Islet precursor cell (in vitro differentiated cells): ENCODE data around the gene ZNF552.
"Not testable (repeated sequence)": the region's sequence is repeated elsewhere in the genome, so short reads cannot be mapped to it uniquely, and the experiment has no call there.

Source experiments
- DNase-seq: peaks from one replicate; pipeline ENCODE4 v3.0.0-alpha.2; 2018

Gene ZNF552

DNA sequence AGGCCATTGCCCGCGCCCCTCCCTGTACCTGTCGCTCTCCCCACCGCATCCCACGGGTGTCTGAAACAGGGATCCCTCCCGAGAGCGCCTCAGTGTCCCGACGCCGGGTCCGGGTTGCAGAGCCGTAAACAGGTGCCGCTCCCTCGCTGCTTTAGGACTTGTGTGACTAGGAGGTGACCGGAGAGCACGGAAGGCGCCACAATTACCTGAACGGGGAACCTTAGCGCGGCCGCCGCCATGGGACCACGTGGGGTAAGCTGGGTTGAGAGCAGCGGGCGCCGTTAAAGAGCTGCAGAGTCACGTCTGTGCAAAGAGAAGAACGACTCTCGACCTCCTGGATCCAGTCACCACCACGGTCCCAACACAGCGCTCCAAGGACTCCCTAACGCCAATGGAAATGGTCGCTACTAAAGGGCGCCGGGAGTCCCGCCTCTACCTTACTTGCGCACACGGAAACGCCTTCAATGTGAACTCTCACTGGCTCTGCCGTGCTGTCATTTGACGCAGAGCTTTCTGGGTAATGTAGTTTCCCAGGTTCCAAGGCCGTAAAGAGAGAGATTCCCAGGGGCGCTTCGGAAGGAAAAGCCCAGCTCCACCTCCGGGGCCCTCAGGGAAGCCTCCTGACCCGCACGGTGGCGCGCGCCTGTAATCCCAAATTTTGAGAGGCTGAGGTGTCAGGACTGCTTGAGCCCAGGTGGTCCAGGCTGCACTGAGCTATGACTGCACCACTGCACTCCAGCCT lies at the start of gene ZNF552:
ZNF552 (minus strand) TSS at position 409 of the 742 bp plus-strand sequence; CDS start at position 239, 170 bp downstream.
- peak; percentile 95 for DNase-seq

DNA sequence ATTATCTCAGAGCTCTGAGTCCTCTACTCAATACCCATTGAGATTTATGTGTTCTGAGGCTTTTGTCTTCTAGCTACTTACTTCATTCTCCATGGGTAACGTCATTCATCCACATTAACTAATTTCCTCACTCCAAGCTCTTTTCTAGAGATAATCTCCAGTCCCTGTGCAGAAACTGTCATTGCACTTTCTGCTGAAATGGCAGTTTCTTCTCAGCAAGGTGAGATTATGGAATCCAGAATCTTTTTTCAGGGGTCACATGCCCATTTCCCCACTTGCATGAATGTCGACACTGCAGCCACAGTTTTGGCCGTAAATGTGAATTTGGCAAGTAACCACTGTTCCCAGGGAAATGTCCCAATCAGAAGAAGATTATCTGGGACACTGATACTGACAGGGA lies 47.6 kb upstream of the ZNF552 start:
- DNase-seq, result not testable (repeated sequence)

DNA sequence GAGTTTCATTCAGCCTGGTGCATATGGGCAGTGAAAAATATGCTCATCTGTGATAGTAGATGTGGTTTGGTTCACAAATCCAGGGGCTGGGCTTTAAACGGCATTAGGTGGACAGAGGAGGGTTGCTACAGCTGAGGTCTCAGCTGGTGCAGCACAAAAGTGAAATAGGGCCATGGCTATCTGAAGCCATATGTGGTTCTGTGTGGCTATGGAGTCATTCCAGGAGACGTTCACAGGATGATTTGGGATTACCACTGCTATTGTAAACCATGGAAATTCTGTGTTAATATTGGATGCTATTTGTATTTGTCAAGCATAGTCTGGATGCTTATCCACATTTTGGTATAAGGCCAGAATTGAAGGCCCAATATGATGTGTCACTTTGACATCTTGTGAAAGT lies 39.4 kb upstream of the ZNF552 start:
- not testable (repeated sequence) for DNase-seq

DNA sequence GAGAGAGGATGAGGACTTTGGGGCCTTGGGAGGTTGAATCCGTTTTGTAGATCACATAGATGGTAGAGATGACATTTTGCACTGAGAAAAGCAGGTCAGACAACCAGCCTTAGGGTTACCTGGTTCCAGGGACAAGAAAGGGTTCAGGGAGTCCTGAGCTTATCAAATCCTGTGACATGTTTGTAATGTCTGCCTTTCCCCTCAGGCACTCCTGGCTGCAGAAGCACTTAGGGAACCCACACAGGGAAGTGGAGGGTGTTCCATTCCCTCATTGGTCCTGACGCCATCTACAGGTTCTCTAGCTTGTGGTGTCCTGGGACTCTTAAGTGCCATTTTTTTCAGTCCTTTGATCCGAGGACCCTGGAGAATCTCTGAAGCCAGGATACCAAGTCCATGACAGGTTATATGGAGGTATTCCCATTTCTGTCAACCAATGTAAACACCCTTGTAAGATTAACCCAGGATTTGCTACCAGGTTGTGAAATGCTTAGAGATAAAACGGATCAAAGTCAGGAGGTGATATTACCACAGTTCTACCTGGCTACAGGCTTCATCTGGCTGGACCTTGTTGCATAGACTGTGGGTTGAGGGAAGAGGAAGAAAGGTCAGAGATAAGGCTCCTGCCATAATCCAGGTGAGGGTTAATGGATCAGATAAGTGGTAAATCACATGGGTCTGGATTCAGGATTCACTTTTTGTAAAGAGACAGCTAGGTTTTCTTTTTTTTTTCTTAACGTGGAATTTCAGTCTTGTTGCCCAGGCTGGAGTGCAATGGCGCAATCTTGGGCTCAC lies 37.3 kb upstream of the ZNF552 start:
- peak; percentile 62 for DNase-seq

DNA sequence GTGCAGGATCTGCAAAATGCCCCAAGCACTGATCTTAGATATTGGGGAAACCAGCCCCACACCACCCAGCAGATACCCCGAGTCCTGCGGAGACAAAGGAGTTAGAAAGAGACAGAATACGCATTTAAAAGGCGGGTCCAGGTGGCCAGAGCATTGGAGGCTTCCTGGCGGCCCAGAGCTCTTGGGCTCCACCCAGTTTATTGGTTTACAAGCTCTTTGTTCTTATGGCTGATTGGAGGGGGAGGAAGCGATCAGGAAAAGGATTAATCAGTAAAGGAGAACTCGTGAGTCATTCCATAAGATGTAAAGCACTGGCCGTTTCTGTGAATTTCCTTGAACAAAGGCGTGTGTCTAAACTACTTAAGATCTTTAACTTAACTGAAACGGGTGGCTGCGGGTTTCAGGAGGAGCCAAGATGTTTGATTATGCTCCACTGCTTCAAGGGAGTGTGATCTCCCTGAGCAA lies 35.9 kb upstream of the ZNF552 start:
- peak; percentile 63 for DNase-seq

DNA sequence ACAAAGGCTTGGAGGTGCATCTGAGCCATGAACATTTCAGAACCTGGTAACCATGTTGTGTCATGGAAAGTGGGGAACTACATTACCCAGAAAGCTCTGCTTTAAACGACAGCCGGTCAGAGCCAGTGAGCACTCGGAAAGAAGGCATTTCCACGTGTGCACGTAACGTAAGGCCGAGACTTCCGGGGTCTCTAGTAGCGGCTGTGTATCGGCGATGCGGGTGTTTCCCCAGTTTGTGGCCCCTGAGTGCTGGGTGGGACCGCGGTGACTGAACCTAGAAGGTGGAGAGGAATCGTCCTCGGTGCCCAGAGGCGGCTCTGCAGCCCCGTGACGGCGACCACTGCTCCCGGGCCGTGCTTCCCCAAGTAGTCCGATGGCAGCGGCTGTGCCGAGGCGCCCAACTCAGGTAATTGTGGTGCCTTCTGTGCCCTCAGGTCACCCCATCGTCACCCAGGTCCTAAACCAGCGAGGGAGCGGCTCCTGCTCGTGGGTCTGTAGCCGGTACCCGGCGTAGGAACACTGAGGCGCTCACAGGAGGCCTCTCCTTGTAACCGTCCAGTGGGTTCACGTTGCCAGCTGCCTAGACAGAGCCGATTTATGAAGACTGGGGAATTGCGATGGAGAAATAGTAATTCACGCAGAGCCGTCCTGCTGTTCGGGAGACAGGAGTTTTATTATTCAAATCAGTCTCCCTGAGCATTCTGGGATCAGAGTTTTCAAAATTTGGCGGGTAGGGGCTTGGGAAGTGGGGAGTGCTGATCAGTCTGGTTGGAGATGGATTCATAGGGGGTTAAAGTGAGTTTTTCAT lies 35.2 kb upstream of the ZNF552 start, which contains the start of gene ZNF587:
ZNF587 (plus strand) TSS at position 194 of the 808 bp plus-strand sequence; CDS start at position 374, 180 bp downstream.
- peak; percentile 89 for DNase-seq

- peak; percentile 56 for DNase-seq
Observed at GRCh38 chr19:57849162-57849665, 34.5 kb upstream of the ZNF552 start.

- DNase-seq, result not testable (repeated sequence)
Observed at GRCh38 chr19:57847164-57847563, 32.5 kb upstream of the ZNF552 start.

- DNase-seq, result no peak
Observed at GRCh38 chr19:57841122-57841763, 26.5 kb upstream of the ZNF552 start.

GRCh38 chr19:57838622-57839191 lies 24.0 kb upstream of the ZNF552 start:
- DNase-seq, result not testable (repeated sequence)

DNA sequence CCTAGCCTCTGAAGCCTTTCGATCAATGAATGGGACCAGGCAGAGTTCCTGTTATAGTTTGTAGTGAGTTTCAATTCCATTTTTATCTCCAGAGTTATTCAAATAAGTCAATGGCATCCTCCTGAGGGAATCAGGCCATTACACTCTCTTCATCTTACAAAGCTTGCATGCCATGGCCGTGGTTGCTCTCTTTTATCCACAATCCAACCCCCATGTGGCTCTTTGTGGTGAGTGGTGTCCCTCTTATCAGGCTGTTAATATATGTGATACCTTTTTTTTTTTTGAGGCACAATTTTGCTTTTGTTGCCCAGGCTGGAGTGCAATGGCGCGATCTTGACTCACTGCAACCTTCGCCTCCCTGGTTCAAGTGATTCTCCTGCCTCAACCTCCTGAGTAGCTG lies 22.3 kb upstream of the ZNF552 start:
- not testable (repeated sequence) for DNase-seq

DNA sequence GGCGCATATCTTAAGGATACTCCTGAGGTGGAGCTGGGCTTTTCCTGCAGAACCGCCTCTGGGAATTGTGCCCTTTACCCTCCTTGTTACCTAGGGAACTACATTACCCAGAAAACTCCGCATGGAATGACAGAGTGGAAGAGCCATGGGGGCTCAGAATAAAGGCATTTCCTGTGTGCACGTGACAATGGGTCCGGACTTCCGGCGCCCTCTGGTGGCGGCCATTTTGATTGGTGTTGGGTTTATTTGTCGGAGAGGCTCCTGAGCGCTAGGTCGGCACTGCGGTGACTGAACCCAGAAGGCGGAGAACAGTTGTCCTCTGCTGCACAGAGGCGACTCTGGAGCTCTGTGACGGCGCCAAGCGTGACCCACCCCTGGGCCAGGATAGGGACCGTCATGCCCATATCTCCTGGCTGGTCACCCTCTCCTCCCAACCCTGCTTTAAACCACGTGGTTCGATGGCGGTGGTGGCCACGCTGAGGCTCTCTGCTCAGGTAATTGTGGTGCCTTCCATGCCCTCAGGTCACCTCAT lies 15.4 kb upstream of the ZNF552 start, which contains the start of gene ZNF587B:
ZNF587B (plus strand) TSS at position 229 of the 532 bp plus-strand sequence; CDS start at position 459, 230 bp downstream.
- DNase-seq, result peak; percentile 97

GRCh38 chr19:57829316-57829715 lies 14.6 kb upstream of the ZNF552 start:
- DNase-seq, result no peak

DNA sequence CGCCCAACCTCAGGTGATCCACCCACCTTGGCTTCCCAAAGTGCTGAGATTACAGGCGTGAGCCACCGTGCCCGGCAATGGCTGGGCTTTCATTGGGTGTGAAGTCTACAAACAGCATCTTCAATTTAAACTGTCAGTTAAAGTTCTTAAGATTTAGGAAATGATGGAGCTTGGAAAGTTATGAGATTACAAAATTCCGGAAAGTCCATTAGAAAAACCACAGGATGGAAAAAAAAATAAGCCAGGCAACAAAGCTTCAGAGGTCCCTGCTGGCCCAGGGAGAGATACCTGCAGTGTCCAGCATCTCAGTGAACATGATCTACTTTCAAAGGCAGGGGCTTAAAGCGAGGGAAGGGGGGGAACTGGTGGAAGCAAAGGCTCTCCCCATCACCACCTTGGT lies 10.8 kb upstream of the ZNF552 start:
- DNase-seq, result no peak

DNA sequence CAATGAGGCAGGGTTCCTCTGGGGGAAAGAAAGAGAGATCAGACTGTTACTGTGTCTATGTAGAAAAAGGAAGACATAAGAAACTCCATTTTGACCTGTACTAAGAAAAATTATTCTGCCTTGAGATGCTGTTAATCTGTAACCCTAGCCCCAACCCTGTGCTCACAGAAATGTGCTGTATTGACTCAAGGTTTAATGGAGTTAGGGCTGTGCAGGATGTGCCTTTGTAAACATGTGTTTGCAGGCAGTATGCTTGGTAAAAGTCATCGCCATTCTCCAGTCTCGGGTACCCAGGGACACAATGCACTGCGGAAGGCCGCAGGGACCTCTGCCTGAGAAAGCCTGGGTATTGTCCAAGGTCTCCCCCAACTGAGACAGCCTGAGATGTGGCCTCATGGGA lies 8.9 kb upstream of the ZNF552 start:
- DNase-seq, result not testable (repeated sequence)

DNA sequence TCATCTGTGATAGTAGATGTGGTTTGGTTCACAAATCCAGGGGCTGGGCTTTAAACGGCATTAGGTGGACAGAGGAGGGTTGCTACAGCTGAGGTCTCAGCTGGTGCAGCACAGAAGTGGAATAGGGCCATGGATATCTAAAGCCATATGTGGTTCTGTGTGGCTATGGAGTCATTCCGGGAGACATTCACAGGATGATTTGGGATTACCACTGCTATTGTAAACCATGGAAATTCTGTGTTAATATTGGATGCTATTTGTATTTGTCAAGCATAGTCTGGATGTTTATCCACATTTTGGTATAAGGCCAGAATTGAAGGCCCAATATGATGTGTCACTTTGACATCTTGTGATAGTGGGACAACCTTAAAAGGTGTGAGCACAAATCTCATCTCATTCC lies 8.4 kb upstream of the ZNF552 start:
- DNase-seq, result not testable (repeated sequence)

DNA sequence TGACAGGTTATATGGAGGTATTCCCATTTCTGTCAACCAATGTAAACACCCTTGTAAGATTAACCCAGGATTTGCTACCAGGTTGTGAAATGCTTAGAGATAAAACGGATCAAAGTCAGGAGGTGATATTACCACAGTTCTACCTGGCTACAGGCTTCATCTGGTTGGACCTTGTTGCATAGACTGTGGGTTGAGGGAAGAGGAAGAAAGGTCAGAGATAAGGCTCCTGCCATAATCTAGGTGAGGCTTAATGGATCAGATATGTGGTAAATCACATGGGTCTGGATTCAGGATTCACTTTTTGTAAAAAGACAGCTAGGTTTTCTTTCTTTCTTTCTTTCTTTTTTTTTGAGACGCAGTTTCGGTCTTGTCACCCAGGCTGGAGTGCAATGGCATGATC lies 6.8 kb upstream of the ZNF552 start:
- not testable (repeated sequence) for DNase-seq

DNA sequence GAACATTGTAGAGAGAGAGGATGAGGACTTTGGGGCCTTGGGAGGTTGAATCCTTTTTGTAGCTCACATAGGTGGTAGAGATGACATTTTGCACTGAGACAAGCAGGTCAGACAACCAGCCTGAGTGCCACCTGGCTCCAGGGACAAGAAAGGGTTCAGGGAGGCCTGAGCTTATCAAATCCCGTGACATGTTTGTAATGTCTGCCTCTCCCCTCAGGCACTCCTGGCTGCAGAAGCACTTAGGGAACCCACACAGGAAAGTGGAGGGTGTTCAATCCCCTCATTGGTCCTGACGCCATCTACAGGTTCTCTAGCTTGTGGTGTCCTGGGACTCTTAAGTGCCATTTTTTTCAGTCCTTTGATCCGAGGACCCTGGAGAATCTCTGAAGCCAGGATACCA lies 6.4 kb upstream of the ZNF552 start:
- DNase-seq, result not testable (repeated sequence)

- no peak for DNase-seq
Observed at GRCh38 chr19:57820599-57820998, 5.9 kb upstream of the ZNF552 start.

GRCh38 chr19:57819475-57820148 lies 4.9 kb upstream of the ZNF552 start:
- peak; percentile 97 for DNase-seq

DNA sequence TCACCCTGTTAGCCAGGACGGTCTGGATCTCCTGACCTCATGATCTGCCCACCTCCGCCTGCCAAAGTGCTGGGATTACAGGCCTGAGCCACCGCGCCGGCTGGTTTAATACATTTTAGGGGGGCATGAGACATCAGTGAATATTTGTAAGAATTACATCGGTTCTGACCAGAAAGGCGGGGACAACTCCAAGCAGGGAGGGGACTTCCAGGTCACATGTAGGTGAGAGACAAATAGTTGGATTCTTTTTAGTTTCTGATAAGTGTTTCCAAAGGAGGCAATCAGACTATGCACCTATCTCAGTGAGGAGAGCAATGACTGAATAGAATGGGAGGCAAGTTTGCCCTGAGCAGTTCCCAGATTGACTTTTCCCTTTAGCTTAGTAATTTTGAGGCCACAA lies 3.7 kb upstream of the ZNF552 start:
- no peak for DNase-seq
